ENCODE measurements around the gene SAFB.

SAFB gene

DNA sequence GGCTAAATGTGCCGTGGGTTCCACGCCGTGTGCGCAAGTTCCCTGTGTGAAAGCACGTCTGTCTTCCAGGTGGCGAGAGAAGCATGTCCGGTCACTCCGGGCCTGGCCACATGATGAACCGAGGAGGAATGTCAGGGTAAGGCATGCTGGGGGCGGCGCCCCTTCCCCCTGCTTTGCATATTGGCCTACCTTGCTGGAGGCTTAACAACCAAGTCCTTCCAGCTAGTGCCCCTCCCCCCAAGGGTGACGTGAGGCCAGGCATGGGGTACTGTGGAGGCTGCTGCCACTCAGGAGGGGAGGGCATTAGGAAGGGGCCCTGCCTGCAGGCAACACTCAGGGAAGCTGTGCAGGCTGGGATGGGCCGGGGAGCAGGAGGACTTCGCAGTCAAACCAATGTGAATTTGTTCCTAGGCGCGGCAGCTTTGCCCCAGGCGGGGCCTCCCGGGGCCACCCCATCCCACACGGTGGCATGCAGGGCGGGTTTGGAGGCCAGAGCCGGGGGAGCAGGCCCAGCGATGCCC lies 44.9 kb downstream of the SAFB start:
- no peaks in the 10 kb centered on the region for H3K9me3 Mint-ChIP-seq
- H3K36me3 Mint-ChIP-seq (ENCODE audit: insufficient read depth), result peaks cover 72% of the 10 kb centered on the region
- H3K27ac Mint-ChIP-seq, result peak overlapping the region; percentile 54 to 62
- DNase-seq (no peak), ATAC-seq (replicated peaks) (peak; percentile 17)
- no peaks in the 10 kb centered on the region for H3K4me1 Mint-ChIP-seq (ENCODE audit: low read depth in 2 of 2)
- no peaks in the 10 kb centered on the region for H3K27me3 Mint-ChIP-seq
- H3K4me3 Mint-ChIP-seq, result no peak overlapping the region

DNA sequence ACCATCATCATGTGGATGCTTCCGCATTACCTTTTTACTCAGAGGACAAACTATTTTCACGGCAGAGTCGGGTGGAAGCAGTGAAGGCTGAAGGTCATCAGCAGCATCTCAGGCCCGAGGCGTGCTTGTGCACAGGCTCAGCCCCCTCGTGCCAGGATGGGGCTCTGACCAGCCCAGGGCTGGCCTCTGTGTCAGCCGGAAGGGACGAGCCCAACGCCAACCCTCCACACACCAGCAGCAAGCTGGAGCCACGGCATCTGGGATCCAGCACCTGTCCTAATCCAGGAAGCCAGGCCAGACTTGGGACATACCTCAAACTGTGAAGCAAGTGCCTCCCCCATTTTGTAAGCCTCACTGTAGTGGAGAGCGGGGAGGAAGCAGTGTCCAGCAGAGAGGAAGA lies 46.3 kb downstream of the SAFB start:
- Mint-ChIP-seq H3K9me3 (no peaks in the 10 kb centered on the region), H3K27me3 (no peaks in the 10 kb centered on the region), H3K4me1 (ENCODE audit: low read depth in 2 of 2) (no peaks in the 10 kb centered on the region), H3K36me3 (ENCODE audit: insufficient read depth) (peaks cover 58% of the 10 kb centered on the region), H3K27ac (peak overlapping the region; percentile 32 to 54), H3K4me3 (no peak overlapping the region)
- ATAC-seq (replicated peaks) (no peak), DNase-seq (no peak)

DNA sequence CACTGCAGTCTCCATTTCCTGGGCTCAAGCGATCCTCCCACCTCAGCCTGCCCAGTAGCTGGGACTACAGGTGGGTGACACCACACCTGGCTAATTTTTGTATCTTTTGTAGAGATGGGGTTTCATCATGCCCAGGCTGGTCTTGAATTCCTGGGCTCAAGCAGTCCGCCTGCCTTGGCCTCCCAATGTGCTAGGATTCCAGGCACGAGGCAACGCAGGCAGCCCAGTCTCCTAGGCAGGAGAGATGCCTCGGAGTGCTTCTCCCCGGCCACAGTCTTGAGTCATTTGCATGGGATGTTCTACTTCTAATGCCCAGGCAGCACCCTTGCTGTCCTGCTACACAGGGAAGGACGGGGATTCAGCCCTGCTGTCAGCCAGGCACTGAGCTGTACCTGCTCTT lies 48.7 kb downstream of the SAFB start:
- DNase-seq (no peak), ATAC-seq (replicated peaks) (no peak)
- Mint-ChIP-seq H3K9me3 (no peaks in the 10 kb centered on the region), H3K27ac (peak overlapping the region in 1 of 2 donors; percentile 75), H3K27me3 (no peaks in the 10 kb centered on the region), H3K4me1 (ENCODE audit: low read depth in 2 of 2) (no peaks in the 10 kb centered on the region), H3K4me3 (no peak overlapping the region), H3K36me3 (ENCODE audit: insufficient read depth) (peaks cover 36% of the 10 kb centered on the region)

DNA sequence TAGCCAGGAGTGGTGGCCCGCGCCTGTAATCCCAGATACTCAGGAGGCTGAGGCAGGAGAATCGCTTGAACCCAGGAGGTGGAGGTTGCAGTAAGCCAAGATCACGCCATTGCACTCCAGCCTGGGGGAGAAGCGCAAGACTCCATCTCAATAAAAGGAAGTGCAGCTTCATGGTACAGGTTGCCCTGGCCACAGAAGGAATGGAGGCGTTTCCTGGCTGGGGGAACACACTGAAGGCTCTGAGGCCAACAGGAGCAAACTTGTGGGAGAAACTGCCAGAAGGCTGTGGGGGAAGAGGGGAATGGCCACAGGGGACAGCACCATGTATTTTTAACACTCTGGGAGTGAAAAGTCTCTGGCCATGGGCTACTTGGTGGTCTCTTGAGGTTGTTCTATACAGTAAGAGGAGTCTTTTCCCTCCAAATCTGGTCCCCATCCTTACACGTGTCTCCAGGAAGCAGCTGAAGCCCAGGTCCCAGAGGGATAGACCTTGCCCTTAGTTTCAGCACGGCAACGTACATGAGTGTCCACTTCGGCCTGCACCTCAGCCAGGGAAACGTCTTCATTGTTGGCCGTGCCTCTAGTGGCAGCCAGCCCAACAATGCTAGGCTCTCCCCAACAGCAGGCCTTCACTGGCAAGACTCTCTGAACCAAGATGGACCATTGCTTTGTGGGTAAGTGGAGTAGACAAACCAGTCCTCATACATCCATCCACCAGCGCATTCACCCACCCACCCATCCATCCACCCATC lies 50.0 kb downstream of the SAFB start:
- DNase-seq (no peak), ATAC-seq (replicated peaks) (no peak)
- Mint-ChIP-seq H3K36me3 (ENCODE audit: insufficient read depth) (peaks cover 30% of the 10 kb centered on the region), H3K27me3 (no peaks in the 10 kb centered on the region), H3K9me3 (no peaks in the 10 kb centered on the region), H3K4me3 (no peak overlapping the region), H3K4me1 (ENCODE audit: low read depth in 2 of 2) (no peaks in the 10 kb centered on the region), H3K27ac (peak overlapping the region in 1 of 2 donors; percentile 51)

DNA sequence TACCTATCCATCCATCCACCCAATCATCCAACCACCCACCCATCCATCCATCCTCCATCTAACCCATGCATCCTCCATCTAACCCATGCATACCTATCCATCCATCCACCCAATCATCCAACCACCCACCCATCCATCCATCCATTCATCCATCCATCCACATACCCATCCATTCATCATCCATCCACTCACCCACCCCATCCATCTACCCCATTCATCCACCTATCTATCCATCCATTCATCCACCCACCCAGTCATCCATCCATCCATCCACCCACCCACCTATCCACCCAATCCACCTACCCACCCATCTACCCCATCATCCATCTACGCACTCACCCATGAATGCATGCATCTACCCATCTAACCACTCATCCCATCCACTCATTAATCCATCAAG lies 50.9 kb downstream of the SAFB start:
- Mint-ChIP-seq H3K27ac (no peak overlapping the region), H3K4me3 (no peak overlapping the region), H3K27me3 (no peaks in the 10 kb centered on the region), H3K36me3 (ENCODE audit: insufficient read depth) (peaks cover 27% of the 10 kb centered on the region), H3K4me1 (ENCODE audit: low read depth in 2 of 2) (peaks cover 0 to under 1% of the 10 kb centered on the region in 2 donors), H3K9me3 (no peaks in the 10 kb centered on the region)
- no peak for DNase-seq
- ATAC-seq (replicated peaks), result no peak

DNA sequence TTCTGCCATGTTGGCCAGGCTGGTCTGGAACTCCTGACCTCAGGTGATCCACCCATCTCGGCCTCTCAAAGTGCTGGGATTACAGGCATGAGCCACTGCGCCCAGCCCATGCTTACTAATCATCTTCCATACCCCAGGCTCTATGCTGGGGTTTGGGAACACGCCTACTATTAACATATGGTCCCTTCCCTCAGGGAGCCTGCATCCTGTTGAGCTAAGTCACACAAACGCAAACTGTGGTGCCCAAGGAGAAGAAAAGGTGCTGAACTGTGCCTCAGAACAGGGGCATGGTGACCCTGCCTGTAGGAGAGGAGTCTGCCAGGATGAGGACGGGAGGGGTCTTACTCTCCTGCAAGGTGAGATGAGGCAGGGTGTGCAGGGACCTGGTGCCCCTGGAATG lies 51.8 kb downstream of the SAFB start:
- Mint-ChIP-seq H3K27ac (peak overlapping the region in 1 of 2 donors; percentile 38), H3K4me1 (ENCODE audit: low read depth in 2 of 2) (peaks cover 3 to 10% of the 10 kb centered on the region in 2 donors), H3K27me3 (no peaks in the 10 kb centered on the region), H3K9me3 (no peaks in the 10 kb centered on the region), H3K4me3 (no peak overlapping the region), H3K36me3 (ENCODE audit: insufficient read depth) (peaks cover 23% of the 10 kb centered on the region)
- ATAC-seq (replicated peaks) (no peak), DNase-seq (no peak)

DNA sequence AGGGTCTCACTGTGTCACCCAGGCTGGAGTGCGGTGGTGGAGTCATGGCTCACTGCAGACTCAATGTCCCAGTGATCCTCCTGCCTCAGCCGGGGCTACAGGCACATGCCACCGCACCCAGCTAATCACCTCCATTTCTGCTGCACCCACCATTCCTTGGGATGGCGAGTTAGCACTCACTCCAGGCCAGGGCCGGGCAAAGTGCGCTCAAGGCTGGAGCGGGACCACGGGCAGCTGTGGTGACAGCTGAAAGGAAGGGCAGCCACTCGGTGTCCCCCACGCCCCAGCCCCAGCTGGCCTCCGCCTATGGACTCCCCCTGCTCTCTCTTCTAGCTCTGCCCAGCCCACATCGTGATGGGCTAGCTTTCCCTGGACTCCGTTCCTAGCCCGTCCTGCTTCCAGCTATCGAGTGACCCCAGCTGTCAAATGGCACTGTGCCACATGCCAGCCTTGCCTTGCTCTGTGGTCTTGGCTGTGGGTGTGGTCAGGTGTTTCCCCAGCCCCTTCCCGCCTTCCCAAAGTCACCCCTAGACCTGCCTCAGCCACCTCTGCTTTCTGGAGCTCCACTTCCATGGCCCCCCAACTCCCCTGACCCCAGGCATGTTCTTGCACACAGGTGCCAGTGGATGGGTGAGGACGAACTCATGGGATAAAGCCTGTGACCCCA lies 53.4 kb downstream of the SAFB start:
- H3K27ac Mint-ChIP-seq, result no peak overlapping the region
- DNase-seq, result no peak
- H3K9me3 Mint-ChIP-seq, result no peaks in the 10 kb centered on the region
- H3K27me3 Mint-ChIP-seq, result no peaks in the 10 kb centered on the region
- H3K4me1 Mint-ChIP-seq (ENCODE audit: low read depth in 2 of 2), result peaks cover 13 to 22% of the 10 kb centered on the region in 2 donors
- no peak overlapping the region for H3K4me3 Mint-ChIP-seq
- no peak for ATAC-seq (replicated peaks)
- peaks cover 23% of the 10 kb centered on the region for H3K36me3 Mint-ChIP-seq (ENCODE audit: insufficient read depth)

DNA sequence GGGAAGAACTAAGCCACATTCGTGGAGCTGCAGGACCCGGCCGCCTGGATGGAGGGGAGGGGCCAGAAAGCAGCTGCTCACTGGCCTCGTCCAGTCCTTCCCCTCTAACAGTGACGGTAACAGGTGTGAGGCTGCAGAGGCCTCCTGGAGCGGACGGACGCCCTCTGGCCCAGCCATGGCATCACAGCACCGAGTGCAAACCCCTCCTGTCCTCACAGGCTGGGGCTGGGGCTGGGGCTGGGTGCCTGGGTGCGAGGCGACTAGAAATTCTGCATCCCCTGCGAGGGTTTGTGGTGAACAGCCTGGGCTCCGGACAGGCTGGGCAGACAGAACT lies 53.9 kb downstream of the SAFB start:
- H3K27me3 Mint-ChIP-seq, result no peaks in the 10 kb centered on the region
- ATAC-seq (replicated peaks) (no peak), DNase-seq (no peak)
- no peaks in the 10 kb centered on the region for H3K9me3 Mint-ChIP-seq
- H3K4me1 Mint-ChIP-seq (ENCODE audit: low read depth in 2 of 2), result peaks cover 17 to 27% of the 10 kb centered on the region in 2 donors
- no peak overlapping the region for H3K27ac Mint-ChIP-seq
- H3K36me3 Mint-ChIP-seq (ENCODE audit: insufficient read depth), result peaks cover 23% of the 10 kb centered on the region
- H3K4me3 Mint-ChIP-seq, result no peak overlapping the region

DNA sequence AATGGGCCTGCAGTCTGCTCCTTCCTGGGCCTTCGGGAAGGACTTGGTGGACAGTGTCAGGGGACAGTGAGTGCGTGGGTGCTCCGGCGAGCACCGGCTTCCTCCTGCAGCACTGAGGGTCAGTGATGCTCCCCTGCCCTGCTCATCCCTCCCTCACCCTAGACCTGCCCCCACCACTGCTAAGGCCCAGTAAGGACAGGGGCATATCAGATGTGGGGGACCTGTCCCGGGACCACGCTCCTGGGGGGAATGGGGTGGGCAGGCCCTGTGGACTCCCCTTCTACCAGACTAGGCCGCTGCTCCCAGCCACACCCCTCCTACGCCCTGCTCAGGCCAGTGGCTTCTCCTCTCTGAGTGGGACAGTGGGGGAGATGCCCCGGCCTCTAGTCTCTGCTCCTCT lies 54.3 kb downstream of the SAFB start:
- H3K9me3 Mint-ChIP-seq, result no peaks in the 10 kb centered on the region
- DNase-seq, result no peak
- no peak overlapping the region for H3K4me3 Mint-ChIP-seq
- H3K36me3 Mint-ChIP-seq (ENCODE audit: insufficient read depth), result peaks cover 23% of the 10 kb centered on the region
- no peaks in the 10 kb centered on the region for H3K27me3 Mint-ChIP-seq
- ATAC-seq (replicated peaks), result no peak
- H3K27ac Mint-ChIP-seq, result peak overlapping the region in 1 of 2 donors; percentile 67
- H3K4me1 Mint-ChIP-seq (ENCODE audit: low read depth in 2 of 2), result peaks cover 17 to 31% of the 10 kb centered on the region in 2 donors

DNA sequence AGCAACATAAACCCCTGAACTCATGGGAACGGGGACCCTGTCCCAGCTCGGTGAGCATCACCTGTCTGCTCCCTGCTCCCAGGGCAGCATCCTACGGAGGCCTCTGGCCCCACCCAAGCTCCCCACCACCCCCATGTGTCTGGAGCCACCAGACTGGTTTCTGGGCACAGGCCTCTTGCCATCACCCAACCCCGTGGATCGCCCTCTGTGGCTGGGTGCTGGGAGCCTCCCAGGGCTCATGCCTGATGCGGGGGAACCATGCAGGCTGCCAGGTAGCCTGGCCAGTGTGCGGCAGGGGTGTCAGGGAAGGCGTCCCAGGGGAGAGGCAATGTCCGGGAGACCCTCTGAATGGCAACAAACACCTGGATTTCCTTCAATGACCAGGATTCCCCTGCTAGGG lies 54.7 kb downstream of the SAFB start:
- no peaks in the 10 kb centered on the region for H3K27me3 Mint-ChIP-seq
- H3K4me3 Mint-ChIP-seq, result peak overlapping the region in 1 of 2 donors; percentile 10
- peaks cover 23% of the 10 kb centered on the region for H3K36me3 Mint-ChIP-seq (ENCODE audit: insufficient read depth)
- H3K4me1 Mint-ChIP-seq (ENCODE audit: low read depth in 2 of 2), result peaks cover 17 to 31% of the 10 kb centered on the region in 2 donors
- H3K27ac Mint-ChIP-seq, result peak overlapping the region in 1 of 2 donors; percentile 67
- no peak for DNase-seq
- ATAC-seq (replicated peaks), result no peak
- H3K9me3 Mint-ChIP-seq, result no peaks in the 10 kb centered on the region

DNA sequence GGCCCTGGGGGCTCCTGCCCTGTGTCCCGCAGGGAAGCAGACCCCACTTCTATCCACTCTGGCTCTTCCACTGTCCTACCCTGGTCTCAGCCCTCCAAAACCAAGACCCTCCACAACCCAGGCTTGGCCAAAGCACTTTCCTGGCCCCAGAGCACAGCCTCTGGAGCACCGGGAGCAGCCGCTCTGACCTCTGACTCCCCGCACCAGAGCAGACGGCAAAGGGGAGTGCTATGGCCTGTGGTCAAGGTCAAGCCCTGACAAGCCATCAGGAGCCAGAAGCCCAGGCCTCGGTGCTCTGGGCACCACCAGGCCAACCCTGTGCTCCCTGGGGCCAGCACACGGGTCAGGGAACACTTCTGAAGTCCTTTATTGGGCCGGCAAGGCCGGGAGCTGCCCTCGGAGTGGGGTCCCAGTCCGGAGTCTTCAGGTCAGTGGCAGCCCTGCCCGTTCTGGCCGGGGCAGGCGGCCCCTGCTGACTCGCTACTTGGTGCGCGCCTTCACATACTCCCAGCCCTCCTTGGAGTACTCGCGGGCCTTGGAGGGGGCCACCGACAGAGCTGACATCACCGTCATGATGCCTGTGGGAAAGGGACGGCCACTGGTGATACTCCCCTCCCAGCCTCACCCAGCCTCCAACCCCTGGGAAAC lies 55.3 kb downstream of the SAFB start:
- Mint-ChIP-seq H3K9me3 (no peaks in the 10 kb centered on the region), H3K27me3 (no peaks in the 10 kb centered on the region), H3K4me1 (ENCODE audit: low read depth in 2 of 2) (peaks cover 17 to 31% of the 10 kb centered on the region in 2 donors), H3K4me3 (no peak overlapping the region), H3K27ac (no peak overlapping the region), H3K36me3 (ENCODE audit: insufficient read depth) (peaks cover 23% of the 10 kb centered on the region)
- ATAC-seq (replicated peaks) (no peak), DNase-seq (no peak)

DNA sequence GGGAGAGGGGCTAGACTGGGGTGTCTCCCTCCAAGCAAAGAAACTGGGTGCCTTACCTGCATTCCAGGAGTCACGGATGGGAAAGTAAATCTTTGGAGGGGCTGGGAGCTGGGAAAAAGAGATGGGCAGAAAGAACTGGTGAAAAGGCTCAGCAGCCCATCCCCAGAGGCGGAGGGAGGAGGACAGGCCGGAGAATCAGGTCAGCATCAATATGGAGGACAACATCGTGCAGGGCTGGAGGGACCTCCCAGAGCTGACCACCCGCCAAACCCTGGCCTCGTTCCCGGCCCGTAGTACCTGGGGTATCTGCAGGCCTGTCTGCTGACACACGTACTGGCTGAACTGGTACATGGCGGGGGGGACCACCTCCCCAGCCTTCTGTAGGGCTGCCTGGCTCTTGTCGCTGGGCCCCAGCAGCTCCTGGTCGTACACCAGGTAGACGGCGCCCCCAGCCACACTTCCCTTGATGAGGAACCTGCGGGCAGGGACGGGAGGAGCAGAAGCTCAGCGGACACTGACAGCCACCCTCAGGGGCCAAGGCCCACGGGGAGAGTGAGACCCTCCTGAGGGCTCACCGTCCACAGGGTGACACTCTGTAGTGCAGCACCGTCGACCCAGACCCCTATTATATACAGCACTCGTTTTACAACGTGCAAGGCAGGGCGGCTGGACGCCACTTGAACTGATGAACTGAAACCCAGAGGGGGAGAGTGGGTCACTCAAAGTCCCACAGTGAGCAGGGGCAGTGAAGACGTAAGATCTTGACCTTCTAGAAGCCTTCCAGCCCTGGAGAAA lies 56.6 kb downstream of the SAFB start:
- peaks cover 23% of the 10 kb centered on the region for H3K36me3 Mint-ChIP-seq (ENCODE audit: insufficient read depth)
- peak overlapping the region; percentile 97 to 99 for H3K27ac Mint-ChIP-seq
- no peaks in the 10 kb centered on the region for H3K9me3 Mint-ChIP-seq
- ATAC-seq (replicated peaks) (no peak), DNase-seq (no peak)
- H3K4me1 Mint-ChIP-seq (ENCODE audit: low read depth in 2 of 2), result peaks cover 17 to 31% of the 10 kb centered on the region in 2 donors
- H3K27me3 Mint-ChIP-seq, result no peaks in the 10 kb centered on the region
- peak overlapping the region; percentile 84 to 88 for H3K4me3 Mint-ChIP-seq

DNA sequence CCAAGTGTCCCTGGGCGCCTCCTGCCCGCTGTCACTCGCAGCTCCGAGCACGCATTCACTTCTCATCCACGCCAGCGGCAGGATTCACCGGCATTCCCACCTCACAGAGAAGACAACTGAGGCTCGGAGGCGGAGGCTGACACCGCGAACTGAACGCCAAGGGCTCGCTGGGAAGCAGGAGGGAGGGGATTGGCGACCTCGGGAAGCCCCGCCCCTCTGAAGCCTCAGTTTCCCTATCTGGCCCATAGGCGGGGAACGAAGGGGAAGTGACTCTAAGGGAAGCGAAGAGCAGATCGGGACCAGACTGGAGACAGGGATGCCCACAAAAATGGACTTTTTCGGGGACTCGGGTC lies 57.2 kb downstream of the SAFB start:
- ATAC-seq (replicated peaks) (no peak), DNase-seq (no peak)
- Mint-ChIP-seq H3K4me3 (peak overlapping the region; percentile 84 to 88), H3K36me3 (ENCODE audit: insufficient read depth) (peaks cover 23% of the 10 kb centered on the region), H3K27me3 (no peaks in the 10 kb centered on the region), H3K9me3 (no peaks in the 10 kb centered on the region), H3K4me1 (ENCODE audit: low read depth in 2 of 2) (peaks cover 17 to 31% of the 10 kb centered on the region in 2 donors), H3K27ac (peak overlapping the region; percentile 97 to 99)
